Testis (tissue), 3 donors: ENCODE measurements around the gene GAPDH. TPM values are rescaled to one million over a fixed set of nuclear protein-coding genes. Genes with fewer than 3 reads are reported as not detected.

ENCODE experiments used
- DNase-seq: peaks from one replicate; pipeline ENCODE4 v3.0.0-alpha.2; 2019
- H3K27ac ChIP-seq, 2 donors: fragments of 200-600 bp; sonication (generic); one replicate each; pipeline ENCODE4 v1.5.1; 2019
- H3K27me3 ChIP-seq: fragments of 200-600 bp; sonication (generic); one replicate; pipeline ENCODE4 v1.5.1; 2019
- H3K36me3 ChIP-seq: fragments of 200-600 bp; sonication (generic); one replicate; pipeline ENCODE4 v1.5.1; 2017; ENCODE audit warnings: low read depth; ENCODE audit errors: missing control alignments
- H3K4me1 ChIP-seq: fragments of 200-600 bp; sonication (generic); one replicate; pipeline ENCODE4 v1.5.1; 2019
- H3K4me3 ChIP-seq, 2 donors: fragments of 200-600 bp; sonication (generic); one replicate each; pipeline ENCODE4 v1.5.1; 2017 to 2019
- H3K9me3 ChIP-seq: fragments of 200-600 bp; sonication (generic); one replicate; pipeline ENCODE4 v1.5.1; 2017
- POLR2A ChIP-seq: fragments of 450-650 bp; IDR thresholded peaks from one replicate; pipeline ENCODE4 v1.6.1; 2017; ENCODE audit warnings: antibody characterized with exemption, mild to moderate bottlenecking, moderate library complexity
- WGBS, 2 donors: methylation state at CpG; one replicate each; pipeline ENCODE4 v1.1.5; 2018; 5-methylcytosine and 5-hydroxymethylcytosine counted together
- intact Hi-C: fragments of 100-400 bp; cut with DNase I; formaldehyde crosslinking; loops from one replicate; pipeline ENCODE4 v1.15.1; 2023; ENCODE audit warnings: low total_unique reads
- polyA plus RNA-seq: library from polyadenylated mRNA; stranded (reverse); fragments of 350-450 nt; fragmentation: Illumina TruSeq; extraction: RNeasy Lipid Tissue Mini Kit (QIAGEN cat#74804); gene quantifications from one replicate; pipeline ENCODE4 v1.2.3, GENCODE V29; 2014; ENCODE audit warnings: low read depth, low replicate concordance; ENCODE audit not compliant: insufficient read depth
- total RNA-seq, 2 donors: library from RNA; depleted of rRNA; stranded (reverse); fragments of >200 nt; gene quantifications; one replicate each; pipeline ENCODE4 v1.2.3, GENCODE V29; 2016
- TF ChIP-seq, protein P1 (sequence below), 3 experiments: fragments of 450-650 bp in 2 of 3; fragments of 200-600 bp in 1 of 3; sonication (generic) in 1 of 3; IDR thresholded peaks; one replicate each; pipeline ENCODE4 v1.5.1; 2016 to 2019; ENCODE audit warnings: antibody characterized with exemption in 3 of 3, mild to moderate bottlenecking in 2 of 3, moderate library complexity in 1 of 3

The GAPDH gene
- total and polyA plus RNA-seq, 3 donors from 2014 or later: 1,591 to 1,928 (median 1,857) TPM

DNA sequence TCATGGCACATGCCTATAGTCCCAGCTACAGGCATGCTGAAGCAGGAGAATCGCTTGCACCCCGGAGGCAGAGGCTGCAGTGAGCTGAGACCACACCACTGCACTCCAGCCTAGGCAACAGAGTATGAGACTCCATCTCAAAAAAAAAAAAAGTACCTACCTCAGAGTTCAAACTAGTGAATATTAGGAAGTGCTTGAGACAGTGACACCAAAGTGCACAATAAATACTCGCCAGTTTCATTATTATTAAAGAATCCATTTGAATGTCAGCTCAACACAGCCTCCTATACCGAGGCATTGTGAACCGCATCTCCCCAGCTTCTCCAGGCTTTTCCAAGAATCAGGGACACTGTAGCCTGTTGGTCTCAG lies 5.0 kb downstream of the GAPDH start:
- Histone ChIP-seq H3K27me3 (no peaks in the 10 kb centered on the region), H3K4me1 (peaks cover 34% of the 10 kb centered on the region), H3K9me3 (no peaks in the 10 kb centered on the region), H3K27ac (no peak overlapping the region), H3K4me3 (no peak overlapping the region), H3K36me3 (no peaks in the 10 kb centered on the region)
- DNase-seq: no peak
- 90% methylated on average over 5 of the region's 5 CpGs for WGBS, 2 donors
- TF ChIP-seq POLR2A: no peak
- TF ChIP-seq, protein P1, sequence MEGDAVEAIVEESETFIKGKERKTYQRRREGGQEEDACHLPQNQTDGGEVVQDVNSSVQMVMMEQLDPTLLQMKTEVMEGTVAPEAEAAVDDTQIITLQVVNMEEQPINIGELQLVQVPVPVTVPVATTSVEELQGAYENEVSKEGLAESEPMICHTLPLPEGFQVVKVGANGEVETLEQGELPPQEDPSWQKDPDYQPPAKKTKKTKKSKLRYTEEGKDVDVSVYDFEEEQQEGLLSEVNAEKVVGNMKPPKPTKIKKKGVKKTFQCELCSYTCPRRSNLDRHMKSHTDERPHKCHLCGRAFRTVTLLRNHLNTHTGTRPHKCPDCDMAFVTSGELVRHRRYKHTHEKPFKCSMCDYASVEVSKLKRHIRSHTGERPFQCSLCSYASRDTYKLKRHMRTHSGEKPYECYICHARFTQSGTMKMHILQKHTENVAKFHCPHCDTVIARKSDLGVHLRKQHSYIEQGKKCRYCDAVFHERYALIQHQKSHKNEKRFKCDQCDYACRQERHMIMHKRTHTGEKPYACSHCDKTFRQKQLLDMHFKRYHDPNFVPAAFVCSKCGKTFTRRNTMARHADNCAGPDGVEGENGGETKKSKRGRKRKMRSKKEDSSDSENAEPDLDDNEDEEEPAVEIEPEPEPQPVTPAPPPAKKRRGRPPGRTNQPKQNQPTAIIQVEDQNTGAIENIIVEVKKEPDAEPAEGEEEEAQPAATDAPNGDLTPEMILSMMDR (IDR thresholded peaks at IDR 0.05): no peak
- intact Hi-C loops: no loop called here

DNA sequence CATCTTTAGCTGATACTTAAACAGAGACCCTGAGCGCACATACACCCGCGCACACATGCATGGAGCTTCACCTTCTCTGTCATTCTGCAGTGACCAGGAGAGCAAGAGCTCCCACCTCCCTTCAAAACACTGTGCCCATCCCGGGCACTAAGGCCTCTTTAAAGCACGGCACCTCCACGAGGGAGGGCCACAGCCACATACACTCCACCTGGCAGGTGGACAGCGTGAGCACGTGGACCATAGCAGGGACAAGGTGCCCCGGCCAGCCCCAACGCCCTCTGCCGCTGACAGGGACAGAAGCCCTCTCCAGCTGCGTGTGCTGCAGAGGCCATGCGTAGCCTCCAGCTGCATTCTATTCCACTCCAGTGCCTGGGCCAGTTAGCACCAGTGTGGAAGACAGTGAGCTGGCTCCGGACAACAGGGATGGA lies 5.4 kb downstream of the GAPDH start:
- no peaks in the 10 kb centered on the region for H3K9me3 ChIP-seq
- intact Hi-C loops: no loop called here
- TF ChIP-seq POLR2A: no peak
- TF ChIP-seq, protein P1 (IDR thresholded peaks at IDR 0.05): no peak
- no peaks in the 10 kb centered on the region for H3K36me3 ChIP-seq
- no peak for DNase-seq
- 73 to 87% methylated on average over 14 of the region's 14 CpGs for WGBS, 2 donors
- no peaks in the 10 kb centered on the region for H3K27me3 ChIP-seq
- H3K4me1 ChIP-seq: peaks cover 34% of the 10 kb centered on the region
- H3K27ac ChIP-seq: no peak overlapping the region
- H3K4me3 ChIP-seq: no peak overlapping the region

DNA sequence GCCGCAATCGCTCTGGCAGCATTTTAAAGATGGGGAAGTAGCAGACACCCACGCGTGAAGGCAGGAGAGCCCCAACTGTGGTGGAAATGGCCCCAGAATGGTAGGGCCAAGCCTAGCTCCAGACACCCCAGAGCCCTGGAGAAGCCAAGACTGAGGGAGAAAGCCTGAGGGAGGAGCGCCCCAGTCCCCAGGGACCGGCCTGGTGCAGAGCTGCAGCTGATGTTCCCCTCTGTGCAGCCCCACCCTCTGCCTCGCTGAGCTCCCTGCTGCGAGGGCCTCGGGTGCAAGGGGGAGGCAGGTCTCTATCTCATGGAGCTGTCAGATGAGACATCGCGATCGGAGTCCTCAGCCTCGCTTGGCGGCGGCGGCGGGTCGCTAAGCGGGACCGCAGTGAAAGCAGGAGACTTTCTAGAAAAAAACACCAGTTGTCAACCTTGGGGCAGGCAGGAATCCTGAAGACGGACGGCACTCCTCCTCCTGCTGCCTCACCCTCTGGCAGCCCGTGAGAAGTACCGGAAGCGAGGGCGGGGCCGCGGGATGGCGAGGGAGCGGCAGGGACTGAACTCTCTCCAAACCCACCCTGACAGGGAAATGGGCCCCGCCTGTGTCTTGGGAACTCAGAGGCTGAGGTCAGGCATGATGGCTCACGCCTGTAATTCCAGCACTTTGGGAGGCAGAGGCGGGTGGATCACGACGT lies 6.0 kb downstream of the GAPDH start:
- peak overlapping the region in 1 of 2 donors; percentile 51 for H3K27ac ChIP-seq
- intact Hi-C loops: no loop called here
- 20 to 22% methylated on average over 30 to 35 of the region's 35 CpGs for WGBS, 2 donors
- no peaks in the 10 kb centered on the region for H3K27me3 ChIP-seq
- peak; percentile 80 for DNase-seq
- no peaks in the 10 kb centered on the region for H3K36me3 ChIP-seq
- H3K9me3 ChIP-seq: no peaks in the 10 kb centered on the region
- peaks cover 33% of the 10 kb centered on the region for H3K4me1 ChIP-seq
- TF ChIP-seq, protein P1 (IDR thresholded peaks at IDR 0.05): no peak
- no peak for TF ChIP-seq POLR2A
- H3K4me3 ChIP-seq: no peak overlapping the region

DNA sequence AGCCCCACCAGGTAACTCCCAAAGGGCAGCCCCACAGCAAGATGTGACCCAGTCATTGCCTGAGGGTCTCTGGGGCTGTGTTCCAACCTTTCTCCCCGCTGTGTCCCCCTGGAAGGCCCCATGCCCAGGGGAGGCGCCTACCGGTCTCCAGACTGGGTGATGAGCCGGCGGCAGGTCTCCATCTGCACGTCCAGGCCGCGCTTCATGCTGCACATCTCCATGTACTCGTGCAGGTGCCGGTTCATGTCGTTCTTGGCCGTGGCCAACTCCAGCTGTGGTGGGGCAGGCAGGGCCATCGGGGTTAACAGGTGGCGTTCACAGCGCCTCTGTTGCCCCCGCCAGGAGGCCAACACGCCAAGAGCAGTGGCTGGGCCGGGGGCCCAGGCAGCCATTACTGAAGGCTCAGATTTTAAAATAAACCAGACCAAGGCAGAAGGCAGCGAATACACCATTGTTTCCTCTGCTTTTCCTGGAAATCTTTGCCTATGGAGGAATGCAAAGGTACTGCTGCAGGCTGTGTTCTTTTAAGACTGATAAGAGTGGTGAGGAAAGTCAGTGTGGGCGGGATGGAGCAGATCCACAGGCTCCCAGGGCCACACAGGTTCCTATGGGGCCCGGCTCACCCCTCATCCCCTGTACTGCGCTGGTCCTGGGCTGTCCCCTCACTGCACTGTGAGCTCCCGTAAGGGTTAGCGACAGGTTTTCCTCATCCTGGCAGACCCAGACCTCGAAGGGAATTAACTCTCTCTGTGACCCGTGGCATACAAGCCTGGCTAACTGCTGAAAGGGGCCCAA lies 7.3 kb downstream of the GAPDH start:
- Histone ChIP-seq H3K4me3 (no peak overlapping the region), H3K36me3 (peaks cover 3% of the 10 kb centered on the region), H3K27me3 (no peaks in the 10 kb centered on the region), H3K4me1 (peaks cover 22% of the 10 kb centered on the region), H3K9me3 (no peaks in the 10 kb centered on the region), H3K27ac (peak overlapping the region in 1 of 2 donors; percentile 32)
- no peak for TF ChIP-seq POLR2A
- TF ChIP-seq, protein P1 (IDR thresholded peaks at IDR 0.05): no peak
- WGBS, 2 donors: 54 to 61% methylated on average over 17 to 26 of the region's 26 CpGs
- intact Hi-C loops: no loop called here
- no peak for DNase-seq
